CD4-positive, alpha-beta T cell (primary cell): ENCODE data around the gene DEPDC5. TPM values are rescaled to one million over a fixed set of nuclear protein-coding genes. Genes with fewer than 3 reads are reported as not detected.

Experiments used
- ATAC-seq: fragments of 200-7000 bp; cut with Tn5 transposase; one replicate; pipeline ENCODE4 v1.10.0; 2022; ENCODE audit warnings: mild to moderate bottlenecking; ENCODE audit not compliant: poor library complexity
- CTCF ChIA-PET: fragments of 350-600 bp; sonication (Branson Sonifier 250); formaldehyde crosslinking; loops from one replicate; lab custom pipeline; 2021; ENCODE audit warnings: antibody characterized with exemption, inconsistent platforms; lab: Charles Lee
- POLR2A ChIA-PET: fragments of 350-600 bp; sonication (Branson Sonifier 250); formaldehyde crosslinking; loops from one replicate; lab custom pipeline; 2021; ENCODE audit warnings: antibody characterized with exemption, inconsistent platforms; lab: Charles Lee
- DNase-seq, 14 experiments: peaks; one replicate each; pipeline ENCODE4 v3.0.0-alpha.2; 2013 to 2020; ENCODE audit warnings: mixed read lengths in 2 of 14
- H3K27ac ChIP-seq, 2 donors: one replicate each; pipeline versions ENCODE4 v1.5.1 to v1.7.0; 2013; ENCODE audit warnings: low read length in 2 of 2, low read depth in 1 of 2, mild to moderate bottlenecking in 1 of 2
- H3K27me3 ChIP-seq, 2 experiments: 1 replicate in 1 of 2; 2 replicates in 1 of 2; pipeline versions ENCODE4 v1.6.1 to v1.7.0; 2013; ENCODE audit warnings: low read length in 2 of 2, control low read depth in 1 of 2, mild to moderate bottlenecking in 1 of 2, moderate library complexity in 1 of 2; ENCODE audit not compliant: insufficient read depth in 2 of 2, control insufficient read depth in 1 of 2
- H3K36me3 ChIP-seq: one replicate; pipeline ENCODE4 v1.6.1; 2013; ENCODE audit warnings: low read length, control low read depth; ENCODE audit not compliant: insufficient read depth
- H3K4me1 ChIP-seq: one replicate; pipeline ENCODE4 v1.6.1; 2013; ENCODE audit warnings: low read length, control low read depth; ENCODE audit not compliant: insufficient read depth
- H3K4me3 ChIP-seq: one replicate; pipeline ENCODE4 v1.5.1; 2013; ENCODE audit warnings: mild to moderate bottlenecking, low read length, moderate library complexity
- H3K9me3 ChIP-seq, 2 experiments: 1 replicate in 1 of 2; 2 replicates in 1 of 2; pipeline versions ENCODE4 v1.6.1 to v1.7.0; 2013; ENCODE audit warnings: low read length in 2 of 2, mild to moderate bottlenecking in 2 of 2, control low read depth in 1 of 2, moderate library complexity in 1 of 2; ENCODE audit not compliant: control insufficient read depth in 1 of 2, insufficient read depth in 1 of 2
- H3K27ac Mint-ChIP-seq: one replicate; pipeline ENCODE4 v1.8.0; 2020; ENCODE audit warnings: mixed read lengths
- H3K27me3 Mint-ChIP-seq: one replicate; pipeline ENCODE4 v1.8.0; 2021; ENCODE audit warnings: mixed read lengths
- H3K36me3 Mint-ChIP-seq: one replicate; pipeline ENCODE4 v1.8.0; 2021; ENCODE audit warnings: low read depth, mixed read lengths
- H3K4me1 Mint-ChIP-seq: one replicate; pipeline ENCODE4 v1.8.0; 2021; ENCODE audit warnings: low read depth, mixed read lengths
- H3K4me3 Mint-ChIP-seq: one replicate; pipeline ENCODE4 v1.8.0; 2020; ENCODE audit warnings: mild to moderate bottlenecking, mixed read lengths
- H3K9me3 Mint-ChIP-seq: one replicate; pipeline ENCODE4 v1.8.0; 2020; ENCODE audit warnings: mixed read lengths
- intact Hi-C, 2 experiments: fragments of 100-400 bp; cut with DNase I in 1 of 2; cut with micrococcal nuclease in 1 of 2; formaldehyde crosslinking; loops; one replicate each; pipeline versions ENCODE4 v1.15.1 to v1.9.0; 2023 to 2025; cut with DNase I, micrococcal nuclease
- total RNA-seq, 174 experiments: library from RNA in 2 of 174; stranded (reverse) in 2 of 174; gene quantifications; one replicate each; pipeline ENCODE4 v1.2.3 and lab custom pipeline; 2021 to 2026
- TF ChIP-seq, protein P1 (sequence below): fragments of 200-600 bp; IDR thresholded peaks from one replicate; pipeline ENCODE4 v1.8.0; 2022; ENCODE audit warnings: antibody characterized with exemption, mild to moderate bottlenecking

Gene DEPDC5
- total RNA-seq, 2 experiments from 2014 or later: 32.9 to 36.6 TPM

- Mint-ChIP-seq H3K27ac (no peak within 1 kb of the TSS), H3K36me3 (peaks cover 11% of the 10 kb centered on the region), H3K27me3 (no peaks in the 10 kb centered on the region), H3K4me1 (peaks cover 19% of the 10 kb centered on the region), H3K9me3 (no peaks in the 10 kb centered on the region), H3K4me3 (peak within 1 kb of the TSS; percentile 94)
- ATAC-seq (peak; percentile 65), DNase-seq (peak; percentile 72 to 93 (median 81))
- Histone ChIP-seq H3K4me3 (peak within 1 kb of the TSS; percentile 73), H3K27ac (peak within 1 kb of the TSS; percentile 77 to 84), H3K4me1 (peaks cover 27% of the 10 kb centered on the region), H3K27me3 (no peaks in the 10 kb centered on the region), H3K9me3 (no peaks in the 10 kb centered on the region), H3K36me3 (peaks cover 8% of the 10 kb centered on the region)
- CTCF ChIA-PET: interaction anchor here (1.5 to 1.9 kb wide), 3 partner anchors 26 to 278 kb away, joined by 3 to 10 read pairs (median 9); no protein-coding TSS in a partner anchor
- POLR2A ChIA-PET: interaction anchor here (6.1 kb wide), 1 partner anchor 13 kb away, joined by 48 read pairs; no protein-coding TSS in a partner anchor
- intact Hi-C loops: loop anchor here (1.0 to 10.0 kb wide), 7 partner anchors 26 to 1349 kb away; partner anchors contain the start of genes PES1 (in 1 of the 2), PRR14L (in 1 of the 2) and SFI1 (in 1 of the 2)
- TF ChIP-seq, protein P1, sequence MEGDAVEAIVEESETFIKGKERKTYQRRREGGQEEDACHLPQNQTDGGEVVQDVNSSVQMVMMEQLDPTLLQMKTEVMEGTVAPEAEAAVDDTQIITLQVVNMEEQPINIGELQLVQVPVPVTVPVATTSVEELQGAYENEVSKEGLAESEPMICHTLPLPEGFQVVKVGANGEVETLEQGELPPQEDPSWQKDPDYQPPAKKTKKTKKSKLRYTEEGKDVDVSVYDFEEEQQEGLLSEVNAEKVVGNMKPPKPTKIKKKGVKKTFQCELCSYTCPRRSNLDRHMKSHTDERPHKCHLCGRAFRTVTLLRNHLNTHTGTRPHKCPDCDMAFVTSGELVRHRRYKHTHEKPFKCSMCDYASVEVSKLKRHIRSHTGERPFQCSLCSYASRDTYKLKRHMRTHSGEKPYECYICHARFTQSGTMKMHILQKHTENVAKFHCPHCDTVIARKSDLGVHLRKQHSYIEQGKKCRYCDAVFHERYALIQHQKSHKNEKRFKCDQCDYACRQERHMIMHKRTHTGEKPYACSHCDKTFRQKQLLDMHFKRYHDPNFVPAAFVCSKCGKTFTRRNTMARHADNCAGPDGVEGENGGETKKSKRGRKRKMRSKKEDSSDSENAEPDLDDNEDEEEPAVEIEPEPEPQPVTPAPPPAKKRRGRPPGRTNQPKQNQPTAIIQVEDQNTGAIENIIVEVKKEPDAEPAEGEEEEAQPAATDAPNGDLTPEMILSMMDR: no peak
Observed at GRCh38 chr22:31943978-31944699, 190.3 kb downstream of the DEPDC5 start, which contains the start of gene YWHAH. Gene YWHAH, plus strand, starts transcription at chr22:31944535. Its CDS starts 199 bp downstream, at chr22:31944734.

- TF ChIP-seq, protein P1: no peak
- Mint-ChIP-seq H3K4me3 (peak overlapping the region; percentile 64), H3K9me3 (no peaks in the 10 kb centered on the region), H3K36me3 (peaks cover 11% of the 10 kb centered on the region), H3K27me3 (no peaks in the 10 kb centered on the region), H3K4me1 (peaks cover 19% of the 10 kb centered on the region), H3K27ac (no peak overlapping the region)
- no peaks in the 10 kb centered on the region for H3K27me3 ChIP-seq
- CTCF ChIA-PET: interaction anchor here (1.5 to 1.8 kb wide), 2 partner anchors 26 to 279 kb away, joined by 3 to 9 read pairs; no protein-coding TSS in a partner anchor
- ATAC-seq (peak; percentile 41), DNase-seq (peak in 11 of 14 experiments; percentile 10 to 64 (median 38))
- peaks cover 27% of the 10 kb centered on the region for H3K4me1 ChIP-seq
- H3K9me3 ChIP-seq: no peaks in the 10 kb centered on the region
- peaks cover 8% of the 10 kb centered on the region for H3K36me3 ChIP-seq
- POLR2A ChIA-PET: interaction anchor here (0.6 to 6.1 kb wide), 3 partner anchors 12 to 283 kb away, joined by 3 to 48 read pairs (median 6); partner anchors contain the start of gene PISD
- peak overlapping the region; percentile 77 to 84 for H3K27ac ChIP-seq
- H3K4me3 ChIP-seq: peak overlapping the region; percentile 73
- intact Hi-C loops: loop anchor here (1.0 to 10.0 kb wide), 9 partner anchors 25 to 1350 kb away; partner anchors contain the start of genes PES1 (in 1 of the 2), PRR14L (in 1 of the 2) and SFI1 (in 1 of the 2)
Observed at GRCh38 chr22:31944700-31945442, 191.1 kb downstream of the DEPDC5 start.

GRCh38 chr22:31945443-31945855, 191.6 kb downstream of the DEPDC5 start:
- Histone ChIP-seq H3K4me3 (peak overlapping the region; percentile 73), H3K27ac (peak overlapping the region; percentile 77 to 84), H3K9me3 (no peaks in the 10 kb centered on the region), H3K36me3 (peaks cover 12% of the 10 kb centered on the region), H3K27me3 (no peaks in the 10 kb centered on the region), H3K4me1 (peaks cover 27% of the 10 kb centered on the region)
- CTCF ChIA-PET: interaction anchor here (1.5 to 1.8 kb wide), 2 partner anchors 25 to 280 kb away, joined by 3 to 9 read pairs; no protein-coding TSS in a partner anchor
- H3K4me1 Mint-ChIP-seq: peaks cover 19% of the 10 kb centered on the region
- peaks cover 11% of the 10 kb centered on the region for H3K36me3 Mint-ChIP-seq
- H3K4me3 Mint-ChIP-seq: no peak overlapping the region
- H3K27me3 Mint-ChIP-seq: no peaks in the 10 kb centered on the region
- TF ChIP-seq, protein P1: no peak
- intact Hi-C loops: loop anchor here (2.0 to 10.0 kb wide), 6 partner anchors 25 to 1351 kb away; partner anchors contain the start of genes PES1 (in 1 of the 2) and SFI1 (in 1 of the 2)
- no peak overlapping the region for H3K27ac Mint-ChIP-seq
- DNase-seq (peak in 4 of 14 experiments; percentile 26 to 51 (median 34)), ATAC-seq (no peak)
- no peaks in the 10 kb centered on the region for H3K9me3 Mint-ChIP-seq
- POLR2A ChIA-PET: interaction anchor here (0.9 to 6.1 kb wide), 4 partner anchors 11 to 283 kb away, joined by 3 to 48 read pairs (median 6); partner anchors contain the start of gene PISD
